Posterior vena cava (tissue), 2 donors: Measurements from ENCODE around the gene EFNA5. TPM values are rescaled to one million over a fixed set of nuclear protein-coding genes. Genes with fewer than 3 reads are reported as not detected.

Experiments
- DNase-seq: peaks from one replicate; pipeline ENCODE4 v3.0.0-alpha.2; 2020; ENCODE audit warnings: low spot score
- intact Hi-C, 2 donors: fragments of 100-400 bp; cut with DNase I; formaldehyde crosslinking; loops; one replicate each; pipeline versions ENCODE4 v1.14.1 to v1.14.2; 2022 to 2023
- total RNA-seq, 2 donors: library from RNA; stranded (reverse); fragmentation: NEBNext Ultra II Directional; extraction: Animal tissue kit (Norgen Biotek cat#: 25700); gene quantifications; one replicate each; pipeline ENCODE4 v1.2.1, GENCODE V29; 2021
- donor health status: DM: yes; HTN: yes; CAD: no.
- donor health status: DM: yes; HTN: yes; CAD: no.

EFNA5 gene
- total RNA-seq, 2 donors from 2014 or later = 4.2 to 10.2 TPM

DNA sequence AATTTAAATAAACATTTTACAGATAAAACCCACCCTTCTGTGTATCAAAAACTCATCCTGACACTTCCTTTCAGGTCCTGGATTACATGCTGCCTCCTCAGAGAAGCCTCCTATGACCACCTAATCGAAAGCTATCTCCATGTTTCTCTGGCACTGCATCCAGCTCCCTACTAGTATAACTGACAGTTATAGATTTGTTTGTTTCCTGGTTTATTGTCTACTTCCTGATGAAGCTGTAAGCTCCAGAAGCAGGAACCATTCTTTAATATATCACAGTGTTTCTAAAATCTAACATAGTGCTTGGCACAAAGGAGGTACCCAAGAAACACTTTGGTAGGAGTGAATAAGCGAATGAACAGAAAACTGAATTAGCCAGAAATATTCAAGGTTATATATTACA, 270.4 kb downstream of the EFNA5 start:
- intact Hi-C loops = no loop called here
- no peak for DNase-seq

DNA sequence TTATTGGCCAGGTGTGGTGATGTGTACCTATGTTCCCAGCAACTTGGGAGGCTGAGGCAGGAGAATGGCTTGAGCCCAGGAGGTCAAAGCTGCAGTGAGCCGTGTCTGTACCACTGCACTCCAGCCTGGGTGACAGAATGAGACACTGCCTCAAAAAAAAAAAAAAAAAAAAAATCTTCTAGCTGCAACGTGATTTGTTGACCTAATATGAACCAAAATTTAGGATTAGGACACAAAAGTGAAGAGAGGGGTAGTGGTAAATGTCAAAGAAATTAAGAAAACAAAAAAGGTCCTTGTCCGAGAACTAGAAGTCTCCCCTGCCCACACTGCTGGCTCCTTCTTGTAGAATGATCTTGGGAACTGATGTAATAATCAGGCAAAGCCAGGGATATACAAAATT, 272.0 kb downstream of the EFNA5 start:
- no peak for DNase-seq
- intact Hi-C loops = no loop called here

DNA sequence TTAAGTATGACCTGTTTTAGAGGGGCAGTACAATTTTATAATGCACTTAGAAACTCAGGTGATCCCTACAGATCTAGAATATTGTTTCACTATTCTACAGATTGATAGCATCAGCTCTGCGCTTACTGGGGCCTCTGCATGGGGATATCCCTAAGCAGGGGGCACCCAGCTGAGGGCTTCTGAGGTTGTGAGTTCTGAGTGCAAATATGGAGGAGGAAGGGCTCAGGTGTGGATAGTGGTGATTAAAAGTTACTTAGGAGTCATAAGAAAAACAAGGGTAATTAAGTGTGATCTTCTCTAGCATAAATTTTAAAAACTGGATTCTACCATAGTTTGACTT, 274.4 kb downstream of the EFNA5 start:
- no peak for DNase-seq
- intact Hi-C loops = no loop called here

DNA sequence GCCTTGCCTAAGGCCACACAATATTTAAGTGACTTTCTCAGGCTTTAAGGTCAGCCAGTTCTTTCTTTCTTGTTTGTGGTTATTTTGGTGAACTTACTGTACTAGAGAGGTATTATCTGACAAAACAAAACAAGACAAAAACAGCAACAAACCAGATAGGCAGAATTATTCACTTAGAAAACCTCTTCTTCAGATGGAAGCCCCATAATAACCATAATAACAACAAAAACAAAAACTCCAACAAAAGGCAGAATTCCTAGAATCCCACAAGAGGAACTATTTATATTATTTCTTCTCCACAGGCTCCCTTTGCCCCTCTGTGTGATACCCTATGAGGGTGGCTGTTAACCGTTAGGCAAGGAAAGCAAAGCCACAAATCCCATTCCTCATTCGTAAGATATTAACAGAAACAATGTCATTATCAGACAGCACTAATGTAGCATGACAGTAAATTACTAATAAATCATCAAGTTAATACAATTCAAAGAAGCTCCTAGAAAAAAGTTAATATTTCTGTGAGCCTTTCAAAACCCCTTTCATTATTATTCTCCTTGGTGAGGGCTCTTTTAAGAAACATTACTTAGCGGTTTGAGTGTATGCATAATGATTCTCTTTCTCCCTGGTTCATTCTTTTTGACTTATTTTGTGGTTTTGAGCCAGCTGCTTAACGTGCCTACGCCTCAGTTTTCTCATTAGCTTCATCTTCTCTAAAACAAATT, 274.9 kb downstream of the EFNA5 start:
- no peak for DNase-seq
- intact Hi-C loops = no loop called here

DNA sequence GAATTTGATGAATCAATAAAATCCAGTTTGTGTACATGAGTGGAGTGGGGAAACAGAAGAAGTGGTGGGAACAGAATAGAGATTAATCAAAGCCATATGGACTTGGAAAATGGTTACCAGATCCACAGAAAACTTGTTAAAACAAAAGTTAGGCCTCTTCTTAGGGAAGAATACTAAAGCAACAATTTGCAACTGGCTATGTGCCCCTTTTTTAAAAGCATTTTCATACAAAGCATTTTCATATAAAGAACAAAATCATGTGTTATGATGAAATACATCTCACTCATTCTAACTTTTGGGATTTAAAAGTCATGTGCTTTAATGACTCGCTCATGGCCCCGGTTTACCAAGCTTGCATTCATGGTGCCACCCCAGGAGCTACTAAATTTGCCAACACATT, 276.9 kb downstream of the EFNA5 start:
- no peak for DNase-seq
- intact Hi-C loops = no loop called here

DNA sequence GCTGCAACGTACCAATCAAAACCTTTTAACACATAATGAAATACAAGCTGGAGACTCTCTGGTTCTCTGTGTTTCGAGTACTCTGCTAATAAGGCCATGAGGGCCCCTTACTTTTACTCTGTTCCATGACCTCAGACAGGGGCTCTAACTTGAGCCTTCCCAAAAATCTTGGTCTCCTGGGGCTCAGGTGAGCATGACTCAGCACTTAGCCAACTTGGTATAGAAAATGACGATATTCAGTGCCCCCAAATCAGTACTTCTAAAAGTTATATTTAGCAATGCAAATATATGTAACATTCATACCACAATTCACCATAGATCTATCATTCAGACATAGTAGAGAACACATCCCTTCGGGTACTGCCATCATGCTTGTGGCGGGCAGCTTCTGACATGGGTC, 278.9 kb downstream of the EFNA5 start:
- intact Hi-C loops = no loop called here
- no peak for DNase-seq

DNA sequence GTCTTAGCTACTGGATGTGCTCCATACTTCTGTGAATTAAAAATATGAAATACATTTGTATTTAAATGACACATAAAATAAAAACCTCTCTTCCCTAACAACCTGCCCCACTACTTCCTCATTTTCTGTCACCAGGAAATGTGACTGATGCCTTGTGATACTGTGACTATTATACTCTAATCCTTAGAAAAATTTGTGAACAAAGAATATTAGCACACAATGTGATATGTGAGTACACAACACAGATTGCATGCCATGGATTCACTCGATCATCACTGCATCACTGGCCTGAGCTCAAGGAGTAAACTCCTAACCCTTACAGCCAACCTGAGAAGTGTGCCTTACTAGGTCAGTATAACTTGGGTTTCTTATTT, 281.0 kb downstream of the EFNA5 start:
- intact Hi-C loops = no loop called here
- no peak for DNase-seq

DNA sequence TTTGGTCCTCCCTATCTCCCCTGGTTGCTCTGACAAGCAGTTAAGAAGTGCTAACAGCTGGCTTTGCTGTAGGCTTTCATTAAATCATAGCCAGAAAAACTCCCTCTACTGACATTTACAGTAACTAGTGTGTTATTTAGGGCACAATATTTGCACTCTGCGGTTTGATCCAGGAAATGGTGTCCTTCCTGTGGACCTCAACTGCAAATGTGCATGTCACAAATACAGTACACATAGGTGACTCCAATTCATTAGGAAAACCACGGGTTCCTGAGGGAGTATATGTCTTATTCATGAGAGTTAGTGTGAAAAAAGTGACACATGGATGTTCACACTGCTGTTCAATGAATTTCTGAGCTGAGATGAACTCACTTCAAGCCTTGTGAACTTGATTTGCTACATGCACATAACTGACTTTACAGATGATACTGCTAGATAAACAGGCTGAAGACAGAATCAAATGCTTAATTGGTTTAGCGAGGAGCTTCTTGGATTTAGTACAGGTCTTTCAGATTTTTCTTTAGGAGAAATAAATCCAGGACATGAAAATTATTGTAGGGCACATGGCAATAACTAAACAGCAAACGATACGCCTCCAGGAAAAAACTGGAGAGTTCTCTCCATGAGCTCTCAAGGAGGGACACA, 281.5 kb downstream of the EFNA5 start:
- intact Hi-C loops = no loop called here
- no peak for DNase-seq

DNA sequence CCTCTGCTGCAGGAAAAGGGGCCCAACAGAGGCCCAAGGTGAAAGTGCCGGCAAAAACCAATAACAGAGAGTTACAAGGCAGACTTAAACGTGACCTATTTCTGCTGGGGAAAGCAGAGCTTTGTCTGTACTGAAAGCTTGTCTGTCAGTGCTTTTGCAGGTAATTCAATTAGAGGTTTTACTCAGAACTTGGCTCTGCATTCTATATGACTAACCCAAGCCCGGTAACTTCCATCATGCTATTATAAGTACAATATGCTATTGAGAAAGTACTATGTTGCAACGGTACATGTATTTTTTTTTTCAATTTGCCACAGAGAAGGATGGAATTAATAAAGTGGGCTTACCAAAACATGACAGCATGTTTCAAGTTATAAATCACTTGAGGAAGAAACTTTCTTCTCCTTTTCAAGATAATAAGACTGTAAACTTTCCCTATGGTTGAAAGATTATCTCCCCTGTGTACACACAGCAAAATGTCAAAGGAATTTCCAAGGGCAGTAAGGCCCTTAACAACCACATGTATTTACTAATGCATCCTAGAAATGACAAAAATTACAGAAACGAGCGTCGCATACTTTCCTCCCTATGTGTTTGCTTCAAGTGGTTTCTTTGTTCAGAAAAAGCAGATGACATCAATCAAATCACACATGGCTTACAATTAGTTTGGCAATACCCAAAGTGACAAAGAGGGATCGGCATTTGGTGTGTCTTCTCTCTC, 282.4 kb downstream of the EFNA5 start:
- intact Hi-C loops = no loop called here

DNA sequence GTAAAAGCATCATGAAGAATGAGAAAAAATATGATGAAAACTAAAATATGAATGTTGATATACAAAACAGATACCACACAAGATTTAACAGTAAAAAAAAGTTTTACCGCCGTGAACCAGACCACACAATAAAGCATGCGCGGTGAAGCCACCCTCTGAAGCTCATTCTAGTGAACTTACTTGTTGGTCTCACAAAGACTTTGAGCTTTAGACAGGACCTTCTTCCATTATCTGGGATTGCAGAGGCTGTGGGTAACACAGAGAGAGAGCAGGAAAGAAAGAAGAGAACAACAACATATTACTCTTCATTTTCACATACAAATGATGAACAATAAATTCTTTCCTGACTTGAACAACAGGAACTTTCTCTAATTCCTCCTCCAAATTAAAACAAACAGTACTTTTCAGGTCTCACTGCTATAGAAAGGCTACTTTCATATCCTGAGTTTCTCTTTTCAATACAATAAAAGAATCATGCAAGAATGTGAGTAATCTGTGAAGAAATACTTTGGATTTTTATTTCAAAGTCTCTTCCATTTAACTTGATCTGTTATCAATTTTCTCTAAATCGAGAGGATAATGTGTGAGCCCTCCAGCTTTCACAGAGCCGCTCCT, 283.1 kb downstream of the EFNA5 start:
- DNase-seq = no peak
- intact Hi-C loops = no loop called here

More for the DNA sequence above, 282.4 kb downstream of the EFNA5 start:
- DNase-seq = no peak

DNA sequence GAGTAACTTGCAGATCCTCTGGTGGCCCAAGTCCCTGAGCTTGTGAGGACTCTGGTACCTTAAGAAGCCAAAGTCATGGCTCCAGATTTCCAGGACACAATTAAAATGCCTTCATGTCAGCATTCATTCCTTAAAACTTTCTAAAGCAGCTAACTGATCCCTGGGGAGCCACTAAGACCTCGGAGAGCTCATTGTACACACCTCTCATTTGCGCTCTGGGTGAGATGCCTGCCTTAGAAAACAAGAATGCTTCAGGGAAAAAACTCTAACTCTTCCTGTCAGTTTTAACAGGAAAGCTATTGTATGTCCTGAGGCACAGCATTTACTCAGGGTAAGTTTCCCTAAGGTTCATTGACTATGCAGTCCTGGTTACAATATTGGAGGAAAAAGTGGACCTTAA, 285.0 kb downstream of the EFNA5 start:
- intact Hi-C loops = no loop called here
- DNase-seq = no peak

DNA sequence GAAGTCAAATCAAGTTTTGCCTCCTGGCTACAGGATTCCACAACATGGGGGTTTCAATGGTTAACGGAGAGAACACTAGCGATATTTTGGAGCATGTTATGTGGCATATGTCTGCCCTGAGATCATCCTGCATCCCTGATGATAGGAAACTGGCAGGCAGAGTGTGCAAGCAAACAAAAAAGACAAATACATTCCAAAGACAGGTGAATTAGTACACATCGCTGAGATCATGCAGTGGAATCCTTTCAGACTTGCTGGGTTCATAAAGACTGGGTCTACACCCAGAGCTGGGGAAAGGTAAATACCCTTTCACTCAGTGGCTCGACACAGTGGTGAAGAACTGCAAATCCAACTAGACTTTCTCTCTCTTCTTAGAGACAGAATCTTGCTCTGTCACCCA, 286.5 kb downstream of the EFNA5 start:
- DNase-seq = no peak
- intact Hi-C loops = no loop called here

DNA sequence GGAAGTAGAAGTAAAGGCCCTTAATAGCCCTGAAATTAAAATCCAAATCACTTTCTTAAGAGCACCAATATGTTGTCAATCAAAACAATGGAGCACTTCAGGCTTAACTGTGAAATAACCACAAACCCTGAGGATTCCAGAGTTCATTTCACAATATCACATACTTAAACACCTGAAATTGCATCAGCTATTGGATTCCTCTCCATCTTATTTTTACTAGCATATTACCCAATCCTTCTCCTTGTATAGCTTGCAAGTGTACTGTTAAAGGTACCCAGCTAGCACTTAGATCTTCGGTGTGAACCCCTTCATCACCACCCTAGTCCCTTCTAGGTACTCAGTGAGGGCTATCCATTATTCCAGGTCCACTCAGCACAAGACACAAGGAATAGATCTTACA, 287.3 kb downstream of the EFNA5 start:
- intact Hi-C loops = no loop called here

DNA sequence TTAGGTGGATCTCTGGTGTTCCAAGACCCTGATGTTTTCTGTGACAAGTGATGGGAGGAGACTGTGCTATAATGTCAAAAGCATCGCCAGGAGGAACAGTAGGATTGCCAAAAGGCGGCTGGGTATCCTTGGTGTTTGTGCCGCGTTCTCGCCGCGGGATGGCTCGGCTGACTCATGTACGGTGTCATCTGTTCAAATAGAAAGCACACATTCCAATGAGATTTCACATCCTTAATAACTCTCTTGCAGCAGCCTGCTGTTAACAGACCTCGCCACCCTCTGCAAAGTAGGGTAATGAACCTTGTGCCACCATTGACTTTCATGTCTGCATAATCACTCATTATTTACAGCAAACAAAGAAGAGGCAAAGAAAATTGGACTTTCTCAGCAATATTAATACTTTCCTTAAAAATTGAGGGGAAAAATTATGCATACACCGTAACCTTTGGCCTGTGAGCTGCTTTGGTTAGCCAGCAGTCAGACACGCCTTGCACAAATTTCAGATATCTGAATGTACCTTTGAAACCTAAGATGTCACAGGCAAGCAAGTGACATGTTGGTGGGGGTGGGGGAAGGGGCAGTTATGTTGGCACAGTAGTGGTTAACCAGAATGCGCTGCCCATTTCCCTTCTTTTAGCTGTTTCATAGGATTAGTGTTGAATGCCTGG, 289.4 kb downstream of the EFNA5 start:
- intact Hi-C loops = no loop called here
- no peak for DNase-seq

More for the DNA sequence above, 287.3 kb downstream of the EFNA5 start:
- no peak for DNase-seq

DNA sequence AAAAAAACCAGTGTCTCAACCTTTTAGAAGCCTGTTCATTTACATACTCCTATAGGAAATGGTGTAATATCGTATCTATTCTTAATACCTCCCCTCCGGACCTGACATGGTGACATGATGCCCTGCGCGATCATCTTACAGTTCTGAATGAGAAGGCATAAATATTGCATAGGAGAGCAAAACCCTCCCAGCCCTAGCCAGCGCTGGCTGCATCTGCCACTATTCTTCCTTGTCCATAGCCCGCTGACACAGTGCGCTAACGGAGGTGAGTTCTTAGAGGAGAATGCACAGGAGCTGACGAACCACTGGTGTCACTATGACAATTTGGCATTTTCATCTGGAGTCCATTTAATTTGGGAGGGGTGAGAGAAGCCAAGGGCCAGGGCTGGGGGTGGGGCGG, 290.1 kb downstream of the EFNA5 start:
- intact Hi-C loops = no loop called here

DNA sequence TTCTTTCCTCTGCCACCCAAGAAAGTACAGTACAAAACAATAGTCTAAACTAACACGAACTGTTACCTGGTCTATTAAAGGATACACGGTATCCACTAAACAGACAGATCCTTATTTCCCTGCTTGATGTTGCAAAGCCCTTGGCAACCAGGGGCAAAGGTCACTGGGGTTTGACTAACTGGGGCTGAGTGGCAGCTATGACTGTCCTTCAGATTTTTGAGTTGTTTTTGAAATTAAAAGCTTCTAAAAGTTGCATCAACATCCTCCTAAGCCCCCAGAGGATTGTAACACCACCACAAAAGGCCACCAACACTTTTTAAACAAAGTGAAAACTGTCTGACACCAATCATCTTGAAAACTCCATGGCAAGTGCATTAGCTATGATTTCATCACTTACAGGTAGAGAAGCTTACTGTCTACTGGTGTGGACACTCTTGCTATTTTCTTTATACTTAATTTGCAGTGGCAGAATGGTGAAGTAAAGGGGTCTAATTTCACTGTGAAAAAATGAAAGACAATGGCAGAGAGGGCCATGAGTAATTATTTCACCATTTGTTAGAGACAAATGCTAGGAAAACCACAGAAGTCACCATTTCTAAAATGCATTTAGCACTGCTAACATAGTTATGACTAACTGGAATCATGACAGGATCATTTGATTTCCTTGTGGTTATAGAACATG, 292.4 kb downstream of the EFNA5 start:
- intact Hi-C loops = no loop called here
- no peak for DNase-seq

More for the DNA sequence above, 290.1 kb downstream of the EFNA5 start:
- no peak for DNase-seq

DNA sequence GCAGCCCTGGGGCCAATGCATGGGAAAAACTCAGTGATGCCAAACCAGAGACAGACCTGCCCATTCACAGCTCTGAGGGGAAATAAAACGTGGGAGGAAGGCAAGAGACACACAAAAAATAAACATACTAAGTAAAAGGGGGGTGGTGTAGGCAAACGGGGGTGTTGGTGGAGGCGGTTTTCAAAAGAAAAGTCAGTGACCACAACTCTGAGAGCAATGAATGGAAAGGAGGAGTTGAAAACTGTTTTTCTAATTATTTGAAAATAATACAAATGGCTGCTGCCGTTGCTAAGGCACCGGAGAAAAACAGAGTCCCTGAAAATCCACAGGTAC, 293.5 kb downstream of the EFNA5 start:
- no peak for DNase-seq
- intact Hi-C loops = no loop called here

DNA sequence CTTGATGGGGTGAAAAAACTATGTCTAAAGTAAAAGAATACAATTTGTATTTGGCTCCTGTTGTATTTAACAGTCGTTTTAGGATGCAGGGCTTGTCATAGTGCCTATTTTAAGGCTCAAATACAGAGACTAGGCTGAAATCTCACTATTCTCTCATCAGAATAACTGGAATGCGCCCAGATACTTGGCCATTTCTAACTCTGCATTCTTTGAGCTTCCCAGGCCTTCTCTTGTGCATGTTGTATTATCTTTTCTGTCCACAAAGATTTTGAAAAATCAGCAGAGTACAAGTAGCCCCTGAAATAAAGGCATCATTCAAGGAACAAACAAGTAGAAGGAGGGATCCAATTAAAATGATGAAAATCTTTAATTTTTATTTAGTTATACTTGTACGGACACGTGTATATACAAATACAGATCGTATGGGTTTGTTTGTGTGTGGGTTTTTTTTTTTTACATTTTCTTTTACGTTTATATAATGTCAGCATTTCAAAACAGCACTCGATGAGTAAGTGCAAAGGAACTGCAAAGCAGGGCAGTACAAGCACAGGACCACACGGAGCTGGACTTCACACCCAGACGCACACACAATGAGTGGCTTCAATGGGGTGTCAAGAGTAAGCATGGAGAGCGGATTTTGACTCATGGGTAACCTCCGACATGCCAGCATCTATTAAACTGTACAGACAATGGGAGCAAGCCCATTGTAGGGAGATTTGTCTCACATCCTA, 294.0 kb downstream of the EFNA5 start:
- DNase-seq = no peak
- intact Hi-C loops = no loop called here
